ENCODE data around the gene AGTR1. TPM values are rescaled to one million over a fixed set of nuclear protein-coding genes. Genes with fewer than 3 reads are reported as not detected.

The AGTR1 gene
- total RNA-seq, 1 donor from 2014 or later: not detected

- no peak for DNase-seq (ENCODE audit: low spot score)
- Histone ChIP-seq H2AFZ (replicated peaks) (peak overlapping the region; percentile 15), H3K79me2 (ENCODE audit: low read depth) (no peaks in the 10 kb centered on the region), H3K36me3 (no peaks in the 10 kb centered on the region), H3K4me2 (no peak overlapping the region), H3K27ac (no peak overlapping the region), H3K4me3 (no peak overlapping the region), H3K9ac (no peak overlapping the region), H3K4me1 (no peaks in the 10 kb centered on the region), H3K9me3 (ENCODE audit: low read depth) (no peaks in the 10 kb centered on the region), H3F3A (ENCODE audit: low read depth) (no peaks in the 10 kb centered on the region), H4K20me1 (ENCODE audit: low read depth) (no peaks in the 10 kb centered on the region), H3K27me3 (no peaks in the 10 kb centered on the region)
- H3K36me3 Mint-ChIP-seq: no peaks in the 10 kb centered on the region
- no peak overlapping the region for H3K4me3 Mint-ChIP-seq
- no peak overlapping the region for H3K27ac Mint-ChIP-seq
- peaks cover 10% of the 10 kb centered on the region for H3K4me1 Mint-ChIP-seq
- peaks cover 2% of the 10 kb centered on the region for H3K27me3 Mint-ChIP-seq (ENCODE audit: insufficient read depth, low read depth)
- H3K9me3 Mint-ChIP-seq: no peaks in the 10 kb centered on the region
- TF ChIP-seq EZH2phosphoT487 (IDR thresholded peaks at IDR 0.05): no peak
- no peak for TF ChIP-seq CTCF (IDR thresholded peaks at IDR 0.05)
Observed at GRCh38 chr3:148708409-148708808, 10.7 kb downstream of the AGTR1 start.

- Histone ChIP-seq H3K27me3 (no peaks in the 10 kb centered on the region), H3K4me3 (no peak overlapping the region), H3K4me1 (no peaks in the 10 kb centered on the region), H3F3A (ENCODE audit: low read depth) (no peaks in the 10 kb centered on the region), H3K27ac (no peak overlapping the region), H4K20me1 (ENCODE audit: low read depth) (no peaks in the 10 kb centered on the region), H3K4me2 (no peak overlapping the region), H3K36me3 (no peaks in the 10 kb centered on the region), H3K9me3 (ENCODE audit: low read depth) (no peaks in the 10 kb centered on the region), H3K79me2 (ENCODE audit: low read depth) (no peaks in the 10 kb centered on the region), H3K9ac (no peak overlapping the region), H2AFZ (replicated peaks) (no peak overlapping the region)
- Mint-ChIP-seq H3K4me3 (no peak overlapping the region), H3K36me3 (no peaks in the 10 kb centered on the region), H3K27ac (no peak overlapping the region), H3K27me3 (ENCODE audit: insufficient read depth, low read depth) (peaks cover 2% of the 10 kb centered on the region), H3K4me1 (peaks cover 10% of the 10 kb centered on the region), H3K9me3 (no peaks in the 10 kb centered on the region)
- DNase-seq (ENCODE audit: low spot score): no peak
- TF ChIP-seq EZH2 (IDR thresholded peaks at IDR 0.05): no peak
Observed at GRCh38 chr3:148709560-148710253, 12.0 kb downstream of the AGTR1 start.

- no peaks in the 10 kb centered on the region for H3F3A ChIP-seq (ENCODE audit: low read depth)
- H3K4me1 ChIP-seq: no peaks in the 10 kb centered on the region
- no peak overlapping the region for H3K27ac ChIP-seq
- H3K4me3 Mint-ChIP-seq: no peak overlapping the region
- H3K27ac Mint-ChIP-seq: no peak overlapping the region
- H3K9me3 ChIP-seq (ENCODE audit: low read depth): no peaks in the 10 kb centered on the region
- no peak overlapping the region for H3K4me3 ChIP-seq
- H3K4me2 ChIP-seq: no peak overlapping the region
- H3K36me3 ChIP-seq: no peaks in the 10 kb centered on the region
- no peaks in the 10 kb centered on the region for H3K27me3 ChIP-seq
- TF ChIP-seq EZH2 (IDR thresholded peaks at IDR 0.05): no peak
- TF ChIP-seq EZH2phosphoT487 (IDR thresholded peaks at IDR 0.05): no peak
- no peak for TF ChIP-seq CTCF (IDR thresholded peaks at IDR 0.05)
- H3K9ac ChIP-seq: no peak overlapping the region
- no peaks in the 10 kb centered on the region for H3K9me3 Mint-ChIP-seq
- H3K27me3 Mint-ChIP-seq (ENCODE audit: insufficient read depth, low read depth): peaks cover 2% of the 10 kb centered on the region
- peaks cover 11% of the 10 kb centered on the region for H3K4me1 Mint-ChIP-seq
- no peak overlapping the region for H2AFZ ChIP-seq (replicated peaks)
- no peaks in the 10 kb centered on the region for H4K20me1 ChIP-seq (ENCODE audit: low read depth)
- H3K36me3 Mint-ChIP-seq: no peaks in the 10 kb centered on the region
- no peaks in the 10 kb centered on the region for H3K79me2 ChIP-seq (ENCODE audit: low read depth)
- DNase-seq (ENCODE audit: low spot score): no peak
Observed at GRCh38 chr3:148710665-148711064, 13.0 kb downstream of the AGTR1 start.

DNA sequence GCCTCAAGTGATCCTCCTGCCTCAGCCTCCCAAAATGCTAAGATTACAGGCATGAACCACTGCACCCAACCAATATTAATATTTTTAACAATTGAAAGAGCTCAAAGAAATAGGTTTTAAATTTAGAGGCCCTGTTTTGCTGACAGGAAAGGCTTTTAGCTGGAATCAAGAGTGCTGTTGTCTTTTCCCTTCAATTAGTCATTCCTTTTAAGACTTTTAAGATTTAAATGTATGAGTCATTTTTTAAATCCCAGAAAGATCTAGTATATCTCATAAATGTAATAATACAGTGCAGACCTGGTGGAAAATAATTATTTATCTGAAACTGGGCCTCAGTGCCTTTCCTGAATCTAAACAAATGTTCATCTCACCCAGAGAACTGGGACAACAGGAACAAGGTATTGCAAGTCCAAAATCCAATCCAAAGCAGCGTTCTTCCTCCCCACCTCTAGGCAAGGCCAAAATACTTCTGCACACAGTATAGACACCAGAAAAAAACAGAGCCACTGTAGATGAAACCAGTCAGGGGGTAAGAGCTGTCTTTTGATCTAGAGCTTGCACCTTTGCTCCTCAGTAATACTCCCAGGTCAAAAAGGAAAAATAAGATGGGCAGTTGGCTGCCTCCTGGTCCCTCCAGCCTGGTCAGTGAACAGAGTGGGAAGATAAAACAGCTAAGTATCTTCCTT lies 14.4 kb downstream of the AGTR1 start:
- H3K4me2 ChIP-seq: no peak overlapping the region
- H2AFZ ChIP-seq (replicated peaks): no peak overlapping the region
- Mint-ChIP-seq H3K4me1 (peaks cover 11% of the 10 kb centered on the region), H3K27me3 (ENCODE audit: insufficient read depth, low read depth) (peaks cover 2% of the 10 kb centered on the region), H3K9me3 (no peaks in the 10 kb centered on the region), H3K36me3 (no peaks in the 10 kb centered on the region), H3K4me3 (no peak overlapping the region), H3K27ac (no peak overlapping the region)
- no peaks in the 10 kb centered on the region for H3F3A ChIP-seq (ENCODE audit: low read depth)
- no peaks in the 10 kb centered on the region for H4K20me1 ChIP-seq (ENCODE audit: low read depth)
- H3K4me1 ChIP-seq: no peaks in the 10 kb centered on the region
- no peak overlapping the region for H3K4me3 ChIP-seq
- no peak overlapping the region for H3K9ac ChIP-seq
- no peak overlapping the region for H3K27ac ChIP-seq
- H3K9me3 ChIP-seq (ENCODE audit: low read depth): no peaks in the 10 kb centered on the region
- no peaks in the 10 kb centered on the region for H3K27me3 ChIP-seq
- no peak for DNase-seq (ENCODE audit: low spot score)
- no peaks in the 10 kb centered on the region for H3K36me3 ChIP-seq
- no peak for TF ChIP-seq CTCF (IDR thresholded peaks at IDR 0.05)
- no peak for TF ChIP-seq EZH2phosphoT487 (IDR thresholded peaks at IDR 0.05)
- TF ChIP-seq EZH2 (IDR thresholded peaks at IDR 0.05): no peak
- no peaks in the 10 kb centered on the region for H3K79me2 ChIP-seq (ENCODE audit: low read depth)

All from neural progenitor cell (in vitro differentiated cells).